GM12865 (cell line): ENCODE results near the gene OMP.

Source experiments
- DNase-seq: peaks from one replicate; pipeline ENCODE4 v3.0.0; 2010; ENCODE audit warnings: low read depth
- H3K4me3 ChIP-seq: 2 replicates; pipeline ENCODE4 v1.5.1; 2011; ENCODE audit warnings: mild to moderate bottlenecking, low read depth, low read length, control low read depth
- TF ChIP-seq, protein P1 (sequence below): IDR thresholded peaks from 2 replicates; pipeline ENCODE4 v1.5.1; 2011; ENCODE audit warnings: low read length, control low read depth, low read depth, inconsistent platforms; ENCODE audit not compliant: insufficient read depth; ENCODE audit errors: missing control alignments

The OMP gene

GRCh38 chr11:77149716-77150392 is 47.2 kb downstream of the OMP start:
- H3K4me3 ChIP-seq: no peak overlapping the region
- no peak for DNase-seq
- TF ChIP-seq, protein P1, sequence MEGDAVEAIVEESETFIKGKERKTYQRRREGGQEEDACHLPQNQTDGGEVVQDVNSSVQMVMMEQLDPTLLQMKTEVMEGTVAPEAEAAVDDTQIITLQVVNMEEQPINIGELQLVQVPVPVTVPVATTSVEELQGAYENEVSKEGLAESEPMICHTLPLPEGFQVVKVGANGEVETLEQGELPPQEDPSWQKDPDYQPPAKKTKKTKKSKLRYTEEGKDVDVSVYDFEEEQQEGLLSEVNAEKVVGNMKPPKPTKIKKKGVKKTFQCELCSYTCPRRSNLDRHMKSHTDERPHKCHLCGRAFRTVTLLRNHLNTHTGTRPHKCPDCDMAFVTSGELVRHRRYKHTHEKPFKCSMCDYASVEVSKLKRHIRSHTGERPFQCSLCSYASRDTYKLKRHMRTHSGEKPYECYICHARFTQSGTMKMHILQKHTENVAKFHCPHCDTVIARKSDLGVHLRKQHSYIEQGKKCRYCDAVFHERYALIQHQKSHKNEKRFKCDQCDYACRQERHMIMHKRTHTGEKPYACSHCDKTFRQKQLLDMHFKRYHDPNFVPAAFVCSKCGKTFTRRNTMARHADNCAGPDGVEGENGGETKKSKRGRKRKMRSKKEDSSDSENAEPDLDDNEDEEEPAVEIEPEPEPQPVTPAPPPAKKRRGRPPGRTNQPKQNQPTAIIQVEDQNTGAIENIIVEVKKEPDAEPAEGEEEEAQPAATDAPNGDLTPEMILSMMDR: no peak

GRCh38 chr11:77150836-77151235 is 48.2 kb downstream of the OMP start:
- DNase-seq: no peak
- TF ChIP-seq, protein P1: no peak
- no peak overlapping the region for H3K4me3 ChIP-seq

DNA sequence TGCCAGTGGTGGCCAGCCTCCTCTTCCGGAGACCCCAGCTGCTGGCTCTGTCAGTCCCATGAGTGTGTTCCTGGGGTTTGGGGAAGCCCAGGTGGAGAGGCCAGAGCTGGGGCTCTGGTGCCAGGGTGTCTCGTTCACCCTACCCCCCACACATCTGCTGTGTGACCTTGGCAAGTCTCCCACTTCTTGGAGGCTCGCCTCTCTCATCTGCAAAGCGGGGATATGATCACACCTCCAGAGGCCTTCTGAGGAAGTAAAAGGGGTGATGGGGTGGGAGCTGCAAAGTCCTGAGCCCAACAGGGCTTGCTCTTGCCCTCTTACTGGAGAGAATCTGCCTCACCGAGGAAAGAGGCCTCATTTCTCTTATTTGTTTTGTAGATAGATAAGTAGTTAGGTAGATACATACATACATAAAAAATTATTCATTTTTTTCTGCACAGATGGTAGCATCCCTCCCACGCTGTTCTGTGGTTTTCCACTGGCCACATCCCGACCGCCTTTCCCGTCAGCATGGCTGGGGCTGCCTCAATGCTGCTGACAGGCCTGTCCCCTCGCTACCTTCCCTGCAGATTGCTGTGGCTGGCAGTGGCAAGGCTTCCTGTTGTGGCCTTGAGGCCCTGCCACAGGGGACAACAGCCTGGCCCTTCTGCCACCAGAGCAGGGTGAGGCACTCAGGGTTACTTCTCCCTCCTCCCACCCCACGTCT is 49.3 kb downstream of the OMP start:
- H3K4me3 ChIP-seq: no peak overlapping the region
- TF ChIP-seq, protein P1: no peak
- no peak for DNase-seq

DNA sequence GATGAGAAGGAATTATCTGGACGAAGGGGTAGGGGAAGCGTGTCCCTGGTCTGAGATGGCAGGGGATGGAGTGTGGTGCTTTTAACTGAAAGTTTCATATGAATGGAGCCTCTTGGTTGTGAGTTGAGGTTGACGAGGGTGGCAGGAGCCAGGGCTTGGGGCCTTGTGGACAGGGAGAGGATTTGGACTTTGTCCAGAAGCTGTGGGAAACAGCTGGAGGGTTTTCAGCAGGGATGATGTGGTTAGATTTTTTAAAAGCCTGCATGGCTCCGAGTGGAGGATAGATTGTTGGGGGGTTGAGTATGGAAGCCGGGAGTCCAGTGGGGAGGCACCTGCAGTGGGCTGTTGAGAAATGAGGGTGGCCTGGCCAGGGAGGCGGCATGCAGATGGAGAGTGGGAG is 50.2 kb downstream of the OMP start:
- TF ChIP-seq, protein P1: no peak
- no peak for DNase-seq

More for the DNA sequence above, 50.2 kb downstream of the OMP start:
- H3K4me3 ChIP-seq: no peak overlapping the region
